OCI-LY1 (cell line): ENCODE data around the gene EMX1.

Source experiments
- H2AFZ ChIP-seq: fragments of 200-600 bp; sonication (generic), shearing (Covaris generic); 2 replicates; pipeline ENCODE4 v1.6.0; 2014; ENCODE audit warnings: antibody characterized with exemption, mild to moderate bottlenecking, low read length
- H3F3A ChIP-seq: fragments of 200-600 bp; sonication (generic), shearing (Covaris generic); 2 replicates; pipeline ENCODE4 v1.6.0; 2014; ENCODE audit warnings: mild to moderate bottlenecking, antibody characterized with exemption, low read length, moderate library complexity; ENCODE audit not compliant: insufficient read depth
- H3K27ac ChIP-seq: fragments of 200-600 bp; sonication (generic); 2 replicates; pipeline ENCODE4 v1.5.1; 2014; ENCODE audit warnings: low read length, mixed run types, mild to moderate bottlenecking, low read depth; ENCODE audit not compliant: poor library complexity, severe bottlenecking
- H3K27me3 ChIP-seq: fragments of 200-600 bp; sonication (generic); 2 replicates; pipeline ENCODE4 v1.6.0; 2014; ENCODE audit warnings: antibody characterized with exemption, mild to moderate bottlenecking, low read length, moderate library complexity; ENCODE audit not compliant: insufficient read depth
- H3K36me3 ChIP-seq: fragments of 200-600 bp; sonication (generic); 2 replicates; pipeline ENCODE4 v1.6.1; 2014; ENCODE audit warnings: mild to moderate bottlenecking, antibody characterized with exemption, low read length, moderate library complexity, mixed read lengths; ENCODE audit not compliant: insufficient read depth
- H3K4me1 ChIP-seq: fragments of 200-600 bp; sonication (generic); 2 replicates; pipeline ENCODE4 v1.5.1; 2014; ENCODE audit warnings: mild to moderate bottlenecking, low read length, moderate library complexity; ENCODE audit not compliant: insufficient read depth, severe bottlenecking
- H3K4me2 ChIP-seq: fragments of 200-600 bp; sonication (generic), shearing (Covaris generic); 2 replicates; pipeline ENCODE4 v1.6.1; 2014; ENCODE audit warnings: low read length
- H3K4me3 ChIP-seq: fragments of 200-600 bp; sonication (generic); 2 replicates; pipeline ENCODE4 v1.5.1; 2014; ENCODE audit warnings: low read length, low read depth, mild to moderate bottlenecking, mixed read lengths; ENCODE audit not compliant: poor library complexity, severe bottlenecking
- H3K79me2 ChIP-seq: fragments of 200-600 bp; shearing (Covaris generic); 2 replicates; pipeline ENCODE4 v1.6.1; 2016; ENCODE audit warnings: mixed run types, low read length, mixed read lengths; ENCODE audit not compliant: insufficient read depth
- H3K9ac ChIP-seq: fragments of 200-600 bp; sonication (generic), shearing (Covaris generic); 2 replicates; pipeline ENCODE4 v1.6.1; 2014; ENCODE audit warnings: mild to moderate bottlenecking, low read length, mixed read lengths
- H3K9me2 ChIP-seq: fragments of 200-600 bp; sonication (generic), shearing (Covaris generic); 2 replicates; pipeline ENCODE4 v1.6.1; 2014; ENCODE audit warnings: low read depth, mild to moderate bottlenecking, low read length, mixed read lengths
- H3K9me3 ChIP-seq: fragments of 200-600 bp; shearing (Covaris generic); 2 replicates; pipeline ENCODE4 v1.6.1; 2014; ENCODE audit warnings: low read length, mixed read lengths
- H4K20me1 ChIP-seq: fragments of 200-600 bp; sonication (generic), shearing (Covaris generic); 2 replicates; pipeline ENCODE4 v1.6.0; 2016; ENCODE audit warnings: mild to moderate bottlenecking, low read length; ENCODE audit not compliant: insufficient read depth
- EZH2 ChIP-seq: fragments of 200-600 bp; sonication (generic), shearing (Covaris generic); IDR thresholded peaks from 2 replicates; pipeline ENCODE4 v1.8.0; 2017; ENCODE audit warnings: borderline replicate concordance, mixed run types, mild to moderate bottlenecking, antibody characterized with exemption, low read length, moderate library complexity, mixed read lengths
- TF ChIP-seq, protein P1 (sequence below): fragments of 200-600 bp; sonication (generic), shearing (Covaris generic); IDR thresholded peaks from 2 replicates; pipeline ENCODE4 v1.5.1; 2017; ENCODE audit warnings: mild to moderate bottlenecking, antibody characterized with exemption, low read length, moderate library complexity, mixed read lengths

EMX1 gene

DNA sequence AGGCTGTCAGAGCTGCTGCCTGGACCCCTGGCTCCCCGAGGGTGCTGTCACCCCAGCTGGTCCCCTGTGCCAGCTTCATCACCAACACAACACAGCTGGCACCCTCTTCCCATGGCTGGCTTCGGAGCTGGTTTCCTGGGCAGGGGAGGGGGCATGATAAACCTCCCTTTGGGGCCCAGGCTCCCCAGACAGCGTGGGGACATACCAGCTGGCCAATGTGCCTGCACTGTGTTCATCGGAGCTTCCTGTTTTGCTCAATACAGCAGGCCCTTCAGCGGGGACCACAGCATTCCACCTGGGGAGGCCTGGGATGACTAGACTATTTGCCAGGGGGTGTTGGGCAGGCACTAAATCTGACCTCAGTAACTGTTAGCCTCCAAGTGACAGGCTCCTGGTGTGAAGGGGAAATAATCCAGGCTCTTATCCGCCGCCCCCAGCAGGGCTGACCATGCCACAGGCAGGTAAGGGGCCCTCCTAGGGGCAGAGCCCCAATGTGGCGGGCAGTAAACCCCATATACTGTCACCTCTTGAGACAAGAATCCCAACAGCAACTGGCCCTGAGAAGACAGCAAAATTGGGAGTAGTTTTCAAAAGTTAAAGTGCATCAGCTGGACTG lies 44.6 kb downstream of the EMX1 start:
- Histone ChIP-seq H3K79me2 (no peaks in the 10 kb centered on the region), H4K20me1 (no peaks in the 10 kb centered on the region), H3K36me3 (no peaks in the 10 kb centered on the region), H3K9ac (no peak overlapping the region), H2AFZ (no peak overlapping the region), H3F3A (no peaks in the 10 kb centered on the region), H3K9me3 (no peaks in the 10 kb centered on the region), H3K4me1 (no peaks in the 10 kb centered on the region), H3K27me3 (0 out of 2 replicates have a peak, but pooled peaks cover 4% of the 10 kb centered on the region), H3K9me2 (no peaks in the 10 kb centered on the region), H3K4me2 (no peak overlapping the region), H3K27ac (no peak overlapping the region), H3K4me3 (no peak overlapping the region)
- TF ChIP-seq, protein P1, sequence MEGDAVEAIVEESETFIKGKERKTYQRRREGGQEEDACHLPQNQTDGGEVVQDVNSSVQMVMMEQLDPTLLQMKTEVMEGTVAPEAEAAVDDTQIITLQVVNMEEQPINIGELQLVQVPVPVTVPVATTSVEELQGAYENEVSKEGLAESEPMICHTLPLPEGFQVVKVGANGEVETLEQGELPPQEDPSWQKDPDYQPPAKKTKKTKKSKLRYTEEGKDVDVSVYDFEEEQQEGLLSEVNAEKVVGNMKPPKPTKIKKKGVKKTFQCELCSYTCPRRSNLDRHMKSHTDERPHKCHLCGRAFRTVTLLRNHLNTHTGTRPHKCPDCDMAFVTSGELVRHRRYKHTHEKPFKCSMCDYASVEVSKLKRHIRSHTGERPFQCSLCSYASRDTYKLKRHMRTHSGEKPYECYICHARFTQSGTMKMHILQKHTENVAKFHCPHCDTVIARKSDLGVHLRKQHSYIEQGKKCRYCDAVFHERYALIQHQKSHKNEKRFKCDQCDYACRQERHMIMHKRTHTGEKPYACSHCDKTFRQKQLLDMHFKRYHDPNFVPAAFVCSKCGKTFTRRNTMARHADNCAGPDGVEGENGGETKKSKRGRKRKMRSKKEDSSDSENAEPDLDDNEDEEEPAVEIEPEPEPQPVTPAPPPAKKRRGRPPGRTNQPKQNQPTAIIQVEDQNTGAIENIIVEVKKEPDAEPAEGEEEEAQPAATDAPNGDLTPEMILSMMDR, result no peak
- no peak for TF ChIP-seq EZH2

DNA sequence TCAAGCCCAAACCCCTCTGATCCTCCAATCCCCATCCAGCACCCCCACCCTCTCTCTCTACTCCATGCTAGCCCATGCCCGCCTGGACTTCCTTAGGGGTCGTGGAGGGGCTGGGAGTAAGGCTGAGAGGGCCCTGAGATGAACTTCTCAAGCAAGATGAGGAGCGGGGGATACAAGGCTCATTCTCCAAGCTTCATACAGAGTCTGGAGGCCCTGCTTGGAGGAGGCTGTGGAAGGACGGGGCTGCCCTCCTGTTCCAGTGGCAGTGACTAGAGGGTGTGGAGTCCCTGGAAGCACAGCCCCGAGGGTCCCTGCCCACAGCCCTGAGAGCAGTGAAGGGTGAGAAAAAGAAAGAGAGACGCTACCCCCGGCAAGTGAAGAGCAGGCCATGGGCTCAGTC lies 45.6 kb downstream of the EMX1 start:
- TF ChIP-seq, protein P1, result no peak
- no peak for TF ChIP-seq EZH2
- Histone ChIP-seq H3K9me3 (no peaks in the 10 kb centered on the region), H3K27ac (no peak overlapping the region), H3K4me2 (no peak overlapping the region), H3K79me2 (no peaks in the 10 kb centered on the region), H3F3A (no peaks in the 10 kb centered on the region), H3K36me3 (no peaks in the 10 kb centered on the region), H2AFZ (no peak overlapping the region), H3K27me3 (0 out of 2 replicates have a peak, but pooled peaks cover 4% of the 10 kb centered on the region), H4K20me1 (no peaks in the 10 kb centered on the region), H3K9me2 (no peaks in the 10 kb centered on the region), H3K9ac (no peak overlapping the region), H3K4me1 (no peaks in the 10 kb centered on the region), H3K4me3 (no peak overlapping the region)

DNA sequence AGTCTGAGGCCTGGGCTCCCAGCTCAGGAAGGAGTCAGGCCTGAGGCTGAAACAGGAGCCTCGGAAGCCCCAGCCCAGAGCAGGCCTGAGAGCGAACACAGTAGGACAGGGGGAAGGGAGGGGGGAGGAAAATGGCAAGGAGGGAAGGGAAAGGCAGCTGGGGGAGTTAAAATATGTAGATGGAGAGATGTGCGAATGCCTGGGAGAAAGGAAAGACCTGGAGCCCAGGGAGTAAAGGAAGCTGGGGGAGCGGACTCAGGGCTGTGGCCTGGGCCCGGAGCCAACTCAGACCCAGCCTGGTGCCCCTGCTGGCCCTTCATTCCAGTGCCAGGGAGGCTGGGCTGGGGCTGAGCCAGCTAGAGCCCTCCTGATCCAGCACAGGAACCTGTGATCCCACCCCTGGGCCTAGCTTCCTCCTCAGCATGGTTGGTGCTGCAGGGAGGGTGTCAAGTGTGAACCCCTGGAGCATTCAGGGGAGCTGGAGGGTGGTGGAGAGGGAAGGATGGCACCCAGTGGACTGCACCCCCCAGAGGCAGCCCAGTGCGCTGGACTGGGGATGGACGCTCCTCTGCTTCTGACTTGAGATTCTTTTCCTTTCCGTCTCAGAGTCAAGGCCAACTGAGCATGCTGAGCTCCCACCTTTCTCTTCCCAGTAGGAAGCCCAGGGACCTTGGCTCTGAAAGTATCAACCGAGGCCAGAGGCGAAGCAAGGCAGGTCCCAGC lies 46.3 kb downstream of the EMX1 start:
- Histone ChIP-seq H3F3A (no peaks in the 10 kb centered on the region), H3K79me2 (no peaks in the 10 kb centered on the region), H3K4me3 (no peak overlapping the region), H4K20me1 (no peaks in the 10 kb centered on the region), H3K9ac (no peak overlapping the region), H3K27me3 (0 out of 2 replicates have a peak, but pooled peaks cover 4% of the 10 kb centered on the region), H3K9me2 (no peaks in the 10 kb centered on the region), H3K9me3 (no peaks in the 10 kb centered on the region), H3K27ac (no peak overlapping the region), H3K4me1 (no peaks in the 10 kb centered on the region), H3K36me3 (no peaks in the 10 kb centered on the region), H2AFZ (no peak overlapping the region), H3K4me2 (no peak overlapping the region)
- TF ChIP-seq EZH2, result no peak
- TF ChIP-seq, protein P1, result no peak
